GM19452 (cell line): ENCODE data around the gene MCMBP.

Experiments used
- ATAC-seq: cut with Tn5 transposase; IDR thresholded peaks from one replicate; pipeline ENCODE4 v1.9.1; 2021; ENCODE audit not compliant: unreplicated experiment

Gene MCMBP

DNA sequence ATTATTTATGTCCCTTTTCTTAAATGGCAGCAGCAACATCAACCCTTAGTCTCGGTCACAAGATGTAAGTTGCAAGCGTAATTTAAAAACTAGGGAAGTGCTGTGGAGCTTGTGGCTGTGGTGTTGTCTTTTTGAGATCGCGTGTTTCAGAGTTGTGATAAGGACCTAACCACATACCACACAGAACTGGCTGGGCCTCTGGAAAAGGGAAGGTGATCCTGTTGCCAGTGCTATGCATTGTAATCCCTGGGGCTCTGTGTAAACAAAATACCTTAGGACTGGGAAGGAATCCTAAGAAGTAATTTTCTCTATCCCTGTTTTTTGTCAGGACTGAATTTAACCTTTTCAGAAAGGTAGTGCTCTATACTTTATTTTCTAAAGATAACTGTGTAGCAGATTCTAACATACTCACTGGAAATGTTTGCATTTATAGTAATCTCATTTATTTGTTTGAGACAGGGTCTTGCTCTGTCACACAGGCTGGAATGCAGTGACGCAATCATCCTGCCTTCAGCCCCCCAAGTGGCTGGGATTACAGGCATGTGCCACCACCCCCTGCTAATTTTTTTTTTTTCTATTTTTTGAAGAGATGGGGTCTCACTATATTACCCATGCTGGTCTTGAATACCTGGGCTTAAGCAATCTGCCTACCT, 86.4 kb downstream of the MCMBP start:
- no peak for ATAC-seq

DNA sequence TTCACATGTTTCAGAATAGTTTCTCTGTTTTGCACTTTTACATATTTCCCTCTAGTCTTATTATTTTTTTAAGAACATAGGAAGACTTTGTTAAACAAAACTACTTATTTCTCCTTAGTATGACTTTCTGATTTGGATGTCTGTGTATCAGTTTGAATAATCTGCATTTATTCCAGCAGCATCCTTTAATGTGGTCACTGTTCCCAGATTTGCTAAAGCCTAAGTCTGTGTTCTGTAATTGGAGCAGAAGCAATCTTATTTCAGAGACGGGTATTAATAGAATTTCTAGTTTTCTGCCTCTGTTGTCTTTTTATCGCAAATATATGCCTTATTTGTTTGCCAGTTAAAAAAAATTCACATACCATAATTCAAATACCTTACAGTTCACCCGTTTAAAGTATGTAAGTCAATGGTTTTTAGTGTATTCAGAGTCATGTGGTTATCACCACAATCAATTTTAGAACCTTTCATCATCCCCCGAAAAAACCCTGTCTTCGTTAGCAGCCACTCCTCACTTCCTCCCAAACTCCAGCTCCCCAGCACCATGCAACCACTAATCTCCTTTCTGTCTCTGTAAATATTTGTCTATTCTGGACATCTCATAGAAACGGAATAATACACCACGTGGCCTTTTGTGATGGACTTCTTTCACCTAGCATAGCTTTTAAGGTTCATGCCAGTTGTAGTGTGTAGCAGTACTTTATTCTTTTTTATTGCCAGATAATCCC, 88.1 kb downstream of the MCMBP start:
- peak; percentile 71 for ATAC-seq

DNA sequence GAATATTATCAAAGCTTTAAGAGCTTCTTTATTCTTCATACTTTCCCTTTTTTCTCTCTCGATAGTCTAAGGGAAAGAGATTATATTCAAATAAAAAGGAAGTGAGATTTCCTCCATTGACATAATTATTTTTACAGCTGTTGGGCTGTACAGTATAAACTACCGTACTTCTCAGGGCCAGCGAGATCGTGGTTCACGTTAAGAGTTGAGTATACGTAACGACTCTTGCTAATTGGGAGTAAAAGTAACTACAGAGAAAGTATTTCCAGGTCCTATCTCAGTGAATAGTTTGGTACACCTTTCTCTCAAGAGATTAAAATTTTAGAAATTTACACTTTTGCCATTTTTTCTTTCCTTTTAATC, 89.0 kb downstream of the MCMBP start:
- no peak for ATAC-seq

DNA sequence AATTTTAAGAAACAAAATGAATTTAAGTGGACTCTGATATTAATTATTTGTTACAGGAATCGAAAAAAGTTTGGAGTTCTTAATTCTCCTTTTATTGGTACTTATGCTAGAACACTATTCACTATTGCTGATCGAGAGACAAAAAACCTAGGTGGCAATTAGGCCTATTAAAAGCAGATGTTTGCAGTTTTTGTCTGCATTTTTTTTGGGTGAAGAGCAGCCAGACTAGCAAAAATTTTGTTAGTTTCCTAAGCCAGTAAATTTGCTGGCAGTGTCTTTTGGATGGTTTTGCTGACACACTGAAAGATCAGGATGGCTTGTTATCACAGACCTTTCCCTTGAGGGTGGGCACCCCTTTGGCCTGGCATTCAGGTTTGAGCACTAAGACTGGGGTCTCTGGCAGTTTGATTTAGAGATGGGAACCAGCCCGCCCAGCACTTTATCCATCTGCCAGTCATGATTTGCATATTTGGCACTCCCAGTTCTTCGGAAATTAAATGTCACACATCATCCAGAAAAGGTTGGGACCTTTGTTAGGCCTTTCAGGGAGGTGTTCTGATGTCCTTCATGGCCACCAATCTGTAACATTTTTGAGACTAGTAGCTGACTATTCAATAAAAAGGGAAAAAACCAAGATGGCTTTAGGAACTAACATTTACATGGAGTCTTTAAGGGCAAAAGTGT, 89.5 kb downstream of the MCMBP start:
- no peak for ATAC-seq

DNA sequence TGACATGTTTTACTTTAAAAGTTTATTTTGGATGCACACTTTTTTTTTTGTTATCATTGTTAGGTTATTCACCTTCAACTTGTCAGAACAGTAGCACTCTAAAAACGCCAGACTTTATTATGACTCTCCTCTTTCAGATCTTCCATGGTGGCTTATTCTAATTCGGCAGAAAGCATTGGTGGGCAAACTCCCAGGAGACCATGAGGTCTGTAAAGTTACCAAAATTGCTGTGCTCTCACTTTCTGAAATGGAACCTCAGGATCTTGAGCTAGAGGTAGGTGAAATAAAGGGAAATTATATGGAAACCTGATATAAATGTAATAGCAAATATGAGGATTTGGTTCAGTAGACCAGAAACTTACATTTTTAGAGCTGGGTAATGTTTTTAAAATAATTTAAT, 91.1 kb downstream of the MCMBP start:
- no peak for ATAC-seq

DNA sequence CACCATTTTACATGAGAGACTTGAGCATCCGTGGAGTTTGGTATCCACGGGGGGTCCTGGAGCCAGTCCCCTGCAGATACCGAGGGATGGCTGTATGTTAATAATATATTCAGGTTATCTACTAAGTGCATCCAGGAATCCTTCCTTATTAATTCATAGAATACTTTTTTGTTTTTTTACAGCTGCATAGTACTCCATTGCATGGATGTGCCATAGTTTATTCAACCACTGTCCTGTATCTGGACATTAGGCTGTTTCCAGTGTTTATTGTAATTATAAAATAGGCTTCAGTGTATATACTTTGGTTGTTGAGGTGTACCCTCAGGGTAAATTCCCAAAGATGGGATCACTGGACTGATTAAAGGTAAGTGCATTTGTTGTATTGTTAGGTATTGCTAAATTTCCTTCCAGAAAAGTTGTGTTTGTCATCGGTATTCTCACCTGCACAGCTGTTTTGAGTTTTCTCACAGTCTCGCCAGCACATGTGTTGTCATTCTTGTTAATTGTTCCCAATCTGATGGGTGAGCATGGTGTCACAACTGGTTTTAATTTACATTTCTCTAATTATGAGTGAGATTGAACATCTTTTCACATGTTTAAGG, 91.7 kb downstream of the MCMBP start:
- ATAC-seq: no peak
